Nephron (organoid): ENCODE data around the gene JMJD4.

Experiments
- H3K27ac Mint-ChIP-seq, 3 experiments: 2 replicates each; pipeline ENCODE4 v1.8.0; 2020; ENCODE audit warnings: mixed read lengths in 3 of 3, mild to moderate bottlenecking in 2 of 3, moderate library complexity in 1 of 3
- H3K27me3 Mint-ChIP-seq: 2 replicates; pipeline ENCODE4 v1.8.0; 2021; ENCODE audit warnings: low read depth, mild to moderate bottlenecking, moderate library complexity, mixed read lengths
- H3K36me3 Mint-ChIP-seq: 2 replicates; pipeline ENCODE4 v1.8.0; 2020; ENCODE audit warnings: low read depth, mixed read lengths
- H3K4me1 Mint-ChIP-seq: 2 replicates; pipeline ENCODE4 v1.8.0; 2020; ENCODE audit warnings: mixed read lengths
- H3K4me3 Mint-ChIP-seq, 3 experiments: 2 replicates each; pipeline ENCODE4 v1.8.0; 2020; ENCODE audit warnings: mild to moderate bottlenecking in 3 of 3, mixed read lengths in 3 of 3, moderate library complexity in 2 of 3
- H3K9me3 Mint-ChIP-seq: 2 replicates; pipeline ENCODE4 v1.8.0; 2020; ENCODE audit warnings: mixed read lengths
- CTCF ChIP-seq, 3 experiments: fragments of 200-600 bp; sonication (generic); IDR thresholded peaks; one replicate each; pipeline ENCODE4 v1.5.0; 2021; ENCODE audit warnings: antibody characterized with exemption in 3 of 3; ENCODE audit not compliant: unreplicated experiment in 3 of 3

Gene JMJD4

DNA sequence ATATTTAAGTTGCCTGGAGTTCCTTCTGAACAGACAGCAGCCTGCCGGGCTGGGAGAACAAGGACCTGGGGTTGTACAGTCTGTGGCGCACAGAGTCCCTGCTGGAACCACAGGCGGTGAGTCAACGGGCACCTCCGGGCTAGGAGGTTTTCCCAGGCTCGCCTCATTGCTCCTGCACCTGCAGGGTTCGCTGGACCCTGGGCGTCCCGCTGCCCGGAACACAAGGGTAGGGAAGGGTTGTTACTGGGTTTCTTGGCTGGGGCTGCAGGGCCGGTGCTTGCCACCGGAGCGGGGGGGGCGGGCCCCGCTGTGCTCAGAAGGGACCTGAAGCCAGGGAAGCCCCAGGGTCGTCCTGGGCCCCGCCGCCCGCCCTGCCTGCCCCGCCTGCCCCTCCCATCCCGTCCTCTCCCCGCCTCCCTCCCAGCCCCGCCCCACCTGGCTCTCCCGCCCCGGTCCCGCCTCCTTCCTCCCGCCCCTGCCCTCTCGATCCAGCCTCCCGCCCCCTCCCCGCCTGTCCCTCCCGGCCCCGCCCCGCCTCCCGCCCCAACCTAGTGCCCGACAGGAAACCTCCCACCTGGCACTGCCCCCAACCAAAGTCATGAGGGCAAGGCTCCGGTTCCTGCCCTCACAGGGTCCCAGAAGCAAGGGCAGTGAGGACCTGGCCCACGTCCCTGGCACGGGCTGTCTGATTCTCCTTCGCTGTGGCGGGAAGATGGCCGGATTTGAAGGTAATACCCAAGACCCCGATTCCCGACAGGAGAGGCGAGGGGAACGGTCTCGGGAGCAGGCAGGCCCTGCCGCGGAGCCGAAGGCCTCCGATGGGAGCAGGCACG lies 6.8 kb downstream of the JMJD4 start:
- Mint-ChIP-seq H3K4me1 (peaks cover 39% of the 10 kb centered on the region), H3K27ac (peak overlapping the region; percentile 73 to 94 (median 85)), H3K4me3 (peak overlapping the region; percentile 89), H3K27me3 (peaks cover 3% of the 10 kb centered on the region), H3K36me3 (no peaks in the 10 kb centered on the region), H3K9me3 (peaks cover 5% of the 10 kb centered on the region)
- no peak for TF ChIP-seq CTCF (IDR thresholded peaks at IDR 0.05; ENCODE audit: unreplicated experiment in 3 of 3)

GRCh38 chr1:227726924-227727599 lies 8.0 kb downstream of the JMJD4 start:
- H3K9me3 Mint-ChIP-seq, result peaks cover 15% of the 10 kb centered on the region
- no peak for TF ChIP-seq CTCF (IDR thresholded peaks at IDR 0.05; ENCODE audit: unreplicated experiment in 3 of 3)

GRCh38 chr1:227726318-227726717 lies 8.8 kb downstream of the JMJD4 start:
- Mint-ChIP-seq H3K36me3 (peaks cover 5% of the 10 kb centered on the region), H3K4me1 (peaks cover 39% of the 10 kb centered on the region), H3K27me3 (peaks cover 3% of the 10 kb centered on the region), H3K27ac (no peak overlapping the region), H3K4me3 (peak overlapping the region in 1 of 3 experiments; percentile 85), H3K9me3 (peaks cover 23% of the 10 kb centered on the region)
- TF ChIP-seq CTCF (IDR thresholded peaks at IDR 0.05; ENCODE audit: unreplicated experiment in 3 of 3), result no peak

More at GRCh38 chr1:227726924-227727599, 8.0 kb downstream of the JMJD4 start:
- peak overlapping the region in 1 of 3 experiments; percentile 85 for H3K27ac Mint-ChIP-seq
- peak overlapping the region; percentile 66 to 85 (median 81) for H3K4me3 Mint-ChIP-seq
- H3K36me3 Mint-ChIP-seq, result peaks cover 5% of the 10 kb centered on the region
- H3K27me3 Mint-ChIP-seq, result peaks cover 3% of the 10 kb centered on the region
- H3K4me1 Mint-ChIP-seq, result peaks cover 39% of the 10 kb centered on the region

GRCh38 chr1:227725046-227725445 lies 10.1 kb downstream of the JMJD4 start:
- H3K27ac Mint-ChIP-seq, result no peak overlapping the region
- no peak for TF ChIP-seq CTCF (IDR thresholded peaks at IDR 0.05; ENCODE audit: unreplicated experiment in 3 of 3)
- no peak overlapping the region for H3K4me3 Mint-ChIP-seq
- peaks cover 5% of the 10 kb centered on the region for H3K36me3 Mint-ChIP-seq
- H3K27me3 Mint-ChIP-seq, result peaks cover 3% of the 10 kb centered on the region
- H3K9me3 Mint-ChIP-seq, result peaks cover 35% of the 10 kb centered on the region
- peaks cover 34% of the 10 kb centered on the region for H3K4me1 Mint-ChIP-seq

DNA sequence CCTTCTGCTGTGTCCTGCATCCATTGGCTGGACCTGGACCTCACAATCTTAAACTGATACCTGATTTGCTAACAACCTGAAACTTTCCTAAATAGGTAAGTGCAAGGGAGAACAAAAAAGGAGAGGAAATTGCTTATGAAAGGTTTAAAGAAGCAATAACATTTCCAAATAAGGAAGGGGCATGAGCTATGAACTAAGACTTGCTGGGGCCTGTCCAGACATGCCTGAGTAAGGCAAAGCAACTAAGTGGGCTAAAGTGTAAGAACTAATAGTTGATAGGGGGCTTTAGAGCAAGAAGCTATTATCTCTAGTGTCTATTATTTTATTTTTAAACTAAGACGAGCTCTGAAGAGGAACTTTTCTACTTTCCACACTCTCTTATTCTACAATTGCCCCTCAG lies 11.6 kb downstream of the JMJD4 start:
- Mint-ChIP-seq H3K9me3 (peaks cover 49% of the 10 kb centered on the region), H3K36me3 (peaks cover 5% of the 10 kb centered on the region)
- no peak for TF ChIP-seq CTCF (IDR thresholded peaks at IDR 0.05; ENCODE audit: unreplicated experiment in 3 of 3)

More for the DNA sequence above, 11.6 kb downstream of the JMJD4 start:
- H3K4me1 Mint-ChIP-seq, result peaks cover 21% of the 10 kb centered on the region
- H3K27me3 Mint-ChIP-seq, result peaks cover 3% of the 10 kb centered on the region
- H3K27ac Mint-ChIP-seq, result no peak overlapping the region
- H3K4me3 Mint-ChIP-seq, result no peak overlapping the region
